GM23248 (cell line): ENCODE measurements around the gene ADGRA3.

ENCODE experiments used
- EZH2 ChIP-seq: fragments of 200-600 bp; sonication (generic); IDR thresholded peaks from 2 replicates; pipeline ENCODE4 v1.6.1; 2018; ENCODE audit warnings: antibody characterized with exemption, mild to moderate bottlenecking; ENCODE audit not compliant: insufficient read depth, poor library complexity, severe bottlenecking
- EZH2phosphoT487 ChIP-seq: fragments of 200-600 bp; sonication (generic); IDR thresholded peaks from 2 replicates; pipeline ENCODE4 v1.6.1; 2018; ENCODE audit warnings: antibody characterized with exemption, moderate library complexity, mild to moderate bottlenecking, low read depth; ENCODE audit not compliant: insufficient read depth

- TF ChIP-seq EZH2 (no peak), EZH2phosphoT487 (no peak)
Measured at GRCh38 chr4:22466581-22466980, 49.3 kb downstream of the ADGRA3 start.
